Brain microvascular endothelial cell (primary cell): ENCODE data around the gene GALNT14.

Source experiments
- DNase-seq: peaks from one replicate; pipeline ENCODE4 v3.0.0-alpha.2; 2020
- H3K27ac ChIP-seq: fragments of 250-450 bp; sonication (Bioruptor Pico); 2 replicates; pipeline ENCODE4 v1.5.1; 2020; ENCODE audit warnings: mild to moderate bottlenecking, moderate library complexity
- H3K27me3 ChIP-seq: fragments of 250-450 bp; sonication (Bioruptor Pico); replicated peaks from 2 replicates; pipeline ENCODE4 v1.5.1; 2020; ENCODE audit warnings: mild to moderate bottlenecking
- H3K36me3 ChIP-seq: fragments of 250-450 bp; sonication (Bioruptor Pico); replicated peaks from 2 replicates; pipeline ENCODE4 v1.5.1; 2020; ENCODE audit warnings: mild to moderate bottlenecking
- H3K4me3 ChIP-seq: 2 replicates; pipeline ENCODE4 v1.5.1; 2011; ENCODE audit warnings: low read depth, mild to moderate bottlenecking, control low read depth, low read length, moderate library complexity
- in situ Hi-C: cut with HindIII; loops from 2 replicates; pipeline ENCODE4 v1.10.0; 2017; ENCODE audit warnings: low sequenced_read_pairs, low pct_ligation_motif_present
- TF ChIP-seq, protein P1 (sequence below): IDR thresholded peaks from 2 replicates; pipeline ENCODE4 v1.5.1; 2011; ENCODE audit warnings: low read depth, mild to moderate bottlenecking, moderate library complexity, low read length, control low read depth, inconsistent platforms; ENCODE audit errors: missing control alignments

Gene GALNT14

GRCh38 chr2:30981510-30981909, 156.7 kb downstream of the GALNT14 start:
- Histone ChIP-seq H3K27me3 (no peaks in the 10 kb centered on the region), H3K36me3 (no peaks in the 10 kb centered on the region), H3K27ac (no peak overlapping the region), H3K4me3 (no peak overlapping the region)
- TF ChIP-seq, protein P1, sequence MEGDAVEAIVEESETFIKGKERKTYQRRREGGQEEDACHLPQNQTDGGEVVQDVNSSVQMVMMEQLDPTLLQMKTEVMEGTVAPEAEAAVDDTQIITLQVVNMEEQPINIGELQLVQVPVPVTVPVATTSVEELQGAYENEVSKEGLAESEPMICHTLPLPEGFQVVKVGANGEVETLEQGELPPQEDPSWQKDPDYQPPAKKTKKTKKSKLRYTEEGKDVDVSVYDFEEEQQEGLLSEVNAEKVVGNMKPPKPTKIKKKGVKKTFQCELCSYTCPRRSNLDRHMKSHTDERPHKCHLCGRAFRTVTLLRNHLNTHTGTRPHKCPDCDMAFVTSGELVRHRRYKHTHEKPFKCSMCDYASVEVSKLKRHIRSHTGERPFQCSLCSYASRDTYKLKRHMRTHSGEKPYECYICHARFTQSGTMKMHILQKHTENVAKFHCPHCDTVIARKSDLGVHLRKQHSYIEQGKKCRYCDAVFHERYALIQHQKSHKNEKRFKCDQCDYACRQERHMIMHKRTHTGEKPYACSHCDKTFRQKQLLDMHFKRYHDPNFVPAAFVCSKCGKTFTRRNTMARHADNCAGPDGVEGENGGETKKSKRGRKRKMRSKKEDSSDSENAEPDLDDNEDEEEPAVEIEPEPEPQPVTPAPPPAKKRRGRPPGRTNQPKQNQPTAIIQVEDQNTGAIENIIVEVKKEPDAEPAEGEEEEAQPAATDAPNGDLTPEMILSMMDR: no peak
- in situ Hi-C loops: no loop called here
- DNase-seq: no peak

- TF ChIP-seq, protein P1: no peak
- in situ Hi-C loops: no loop called here
- H3K27ac ChIP-seq: no peak overlapping the region
- H3K36me3 ChIP-seq: no peaks in the 10 kb centered on the region
- no peak for DNase-seq
- no peaks in the 10 kb centered on the region for H3K27me3 ChIP-seq
- no peak overlapping the region for H3K4me3 ChIP-seq
Observed at GRCh38 chr2:30981096-30981495, 157.1 kb downstream of the GALNT14 start.

DNA sequence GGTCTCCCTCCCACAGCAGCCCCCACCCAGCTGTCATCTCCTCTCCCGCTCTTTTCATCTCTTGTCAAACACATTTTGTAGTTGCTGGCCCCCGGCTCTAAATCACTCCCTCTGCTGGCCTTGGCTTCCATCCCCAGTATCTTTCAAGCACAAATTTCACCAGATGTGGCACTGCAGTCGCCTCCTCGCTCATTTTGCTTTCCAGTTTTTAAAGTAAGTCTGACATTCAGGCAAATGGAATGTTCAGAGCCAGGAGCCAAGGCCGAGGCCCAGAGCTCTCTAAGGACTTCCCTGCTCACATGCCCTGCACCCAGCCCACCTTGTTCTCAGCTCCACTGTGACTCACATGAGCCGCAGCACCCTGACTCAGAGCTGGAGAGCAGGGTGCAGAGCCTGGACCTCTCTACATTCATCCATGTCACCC, 158.4 kb downstream of the GALNT14 start:
- in situ Hi-C loops: no loop called here
- no peak overlapping the region for H3K4me3 ChIP-seq
- TF ChIP-seq, protein P1: peak; percentile 64
- no peaks in the 10 kb centered on the region for H3K36me3 ChIP-seq
- H3K27ac ChIP-seq: no peak overlapping the region
- no peaks in the 10 kb centered on the region for H3K27me3 ChIP-seq
- DNase-seq: peak; percentile 67

GRCh38 chr2:30978854-30979253, 159.4 kb downstream of the GALNT14 start:
- H3K36me3 ChIP-seq: no peaks in the 10 kb centered on the region
- H3K27me3 ChIP-seq: no peaks in the 10 kb centered on the region
- no peak for DNase-seq
- TF ChIP-seq, protein P1: no peak
- in situ Hi-C loops: no loop called here
- H3K4me3 ChIP-seq: no peak overlapping the region
- no peak overlapping the region for H3K27ac ChIP-seq

- Histone ChIP-seq H3K4me3 (no peak overlapping the region), H3K36me3 (no peaks in the 10 kb centered on the region), H3K27me3 (no peaks in the 10 kb centered on the region), H3K27ac (no peak overlapping the region)
- in situ Hi-C loops: no loop called here
- DNase-seq: no peak
- TF ChIP-seq, protein P1: no peak
Observed at GRCh38 chr2:30978044-30978443, 160.2 kb downstream of the GALNT14 start.

DNA sequence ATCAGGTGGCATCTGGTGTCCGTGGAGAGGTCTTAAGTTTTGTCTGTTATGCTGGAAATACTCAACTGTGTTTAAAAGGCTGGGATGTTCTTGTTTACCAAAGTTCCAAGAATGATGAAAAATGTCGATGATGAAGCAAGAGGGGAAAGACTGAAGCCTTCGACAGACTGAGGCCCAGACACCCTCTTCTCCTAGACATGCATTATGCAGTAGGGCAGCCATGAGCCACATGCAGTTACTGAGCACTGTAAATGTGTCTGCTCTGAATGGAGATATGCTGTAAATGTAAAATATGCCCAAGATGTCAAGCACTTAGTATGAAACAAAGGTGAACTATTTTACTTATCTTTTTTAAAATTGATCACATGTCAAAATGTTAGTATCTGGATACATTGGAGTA, 163.1 kb downstream of the GALNT14 start:
- H3K4me3 ChIP-seq: no peak overlapping the region
- H3K27ac ChIP-seq: no peak overlapping the region
- TF ChIP-seq, protein P1: no peak
- in situ Hi-C loops: no loop called here
- H3K36me3 ChIP-seq: no peaks in the 10 kb centered on the region
- H3K27me3 ChIP-seq: no peaks in the 10 kb centered on the region
- no peak for DNase-seq
